GM12875 (cell line): Measurements from ENCODE around the gene TOX3.

ENCODE experiments used
- H3K4me3 ChIP-seq: one replicate; pipeline ENCODE4 v1.5.1; 2011; ENCODE audit warnings: low read depth, low read length, control low read depth
- CTCF ChIP-seq: IDR thresholded peaks from 2 replicates; pipeline ENCODE4 v1.5.1; 2011; ENCODE audit warnings: low read depth, mild to moderate bottlenecking, control low read depth, inconsistent platforms, low read length, moderate library complexity, borderline replicate concordance; ENCODE audit not compliant: insufficient read depth

Gene TOX3

GRCh38 chr16:52456368-52456767 is 90.6 kb downstream of the TOX3 start:
- no peak overlapping the region for H3K4me3 ChIP-seq
- TF ChIP-seq CTCF = no peak

GRCh38 chr16:52455549-52456277 is 91.2 kb downstream of the TOX3 start:
- TF ChIP-seq CTCF = no peak

GRCh38 chr16:52453644-52454043 is 93.3 kb downstream of the TOX3 start:
- TF ChIP-seq CTCF = no peak
- no peak overlapping the region for H3K4me3 ChIP-seq

More at GRCh38 chr16:52455549-52456277, 91.2 kb downstream of the TOX3 start:
- H3K4me3 ChIP-seq = no peak overlapping the region

- H3K4me3 ChIP-seq = no peak overlapping the region
- no peak for TF ChIP-seq CTCF
Observed at GRCh38 chr16:52451971-52452421, 94.9 kb downstream of the TOX3 start.

- H3K4me3 ChIP-seq = no peak overlapping the region
- no peak for TF ChIP-seq CTCF
Observed at GRCh38 chr16:52450916-52451315, 96.0 kb downstream of the TOX3 start.

- TF ChIP-seq CTCF = no peak
- no peak overlapping the region for H3K4me3 ChIP-seq
Observed at GRCh38 chr16:52450241-52450640, 96.7 kb downstream of the TOX3 start.

- H3K4me3 ChIP-seq = no peak overlapping the region
- TF ChIP-seq CTCF = no peak
Observed at GRCh38 chr16:52446080-52446479, 100.9 kb downstream of the TOX3 start.
